ENCODE measurements around the gene MAPK13. TPM values are rescaled to one million over a fixed set of nuclear protein-coding genes. Genes with fewer than 3 reads are reported as not detected.

MAPK13 gene
- total RNA-seq, 1 donor from 2014 or later: 5.8 TPM

- H3K9me3 Mint-ChIP-seq (ENCODE audit: unreplicated experiment): peaks cover 21% of the 10 kb centered on the region
- peaks cover 38% of the 10 kb centered on the region for H3K36me3 Mint-ChIP-seq (ENCODE audit: low read depth, unreplicated experiment)
- no peaks in the 10 kb centered on the region for H3K27me3 Mint-ChIP-seq (ENCODE audit: low read depth, unreplicated experiment)
- H3K4me1 Mint-ChIP-seq (ENCODE audit: low read depth, unreplicated experiment): peaks cover 8% of the 10 kb centered on the region
- DNase-seq (ENCODE audit: low read depth): no peak
- Histone ChIP-seq H3K4me2 (ENCODE audit: low read length) (no peak overlapping the region), H3K4me1 (ENCODE audit: insufficient read depth, low read length) (no peaks in the 10 kb centered on the region), H3K27me3 (ENCODE audit: insufficient read depth, low read length) (no peaks in the 10 kb centered on the region), H3K27ac (ENCODE audit: low read depth, low read length) (no peak overlapping the region), H3K9ac (ENCODE audit: low read length) (no peak overlapping the region), H3K4me3 (ENCODE audit: insufficient read depth, low read depth, low read length) (no peak overlapping the region), H3K36me3 (ENCODE audit: insufficient read depth, low read length) (peaks cover 14% of the 10 kb centered on the region), H3K9me3 (ENCODE audit: insufficient read depth, low read depth, low read length) (no peaks in the 10 kb centered on the region), H3K79me2 (ENCODE audit: insufficient read depth, low read length) (no peaks in the 10 kb centered on the region), H4K20me1 (ENCODE audit: insufficient read depth, low read length) (no peaks in the 10 kb centered on the region), H2AFZ (ENCODE audit: low read depth, low read length) (no peak overlapping the region)
- no peak overlapping the region for H3K27ac Mint-ChIP-seq (ENCODE audit: unreplicated experiment)
- no peak overlapping the region for H3K4me3 Mint-ChIP-seq (ENCODE audit: unreplicated experiment)
- no peak for TF ChIP-seq EZH2 (IDR thresholded peaks at IDR 0.05; ENCODE audit: insufficient read depth, low read length)
- TF ChIP-seq, protein P1, sequence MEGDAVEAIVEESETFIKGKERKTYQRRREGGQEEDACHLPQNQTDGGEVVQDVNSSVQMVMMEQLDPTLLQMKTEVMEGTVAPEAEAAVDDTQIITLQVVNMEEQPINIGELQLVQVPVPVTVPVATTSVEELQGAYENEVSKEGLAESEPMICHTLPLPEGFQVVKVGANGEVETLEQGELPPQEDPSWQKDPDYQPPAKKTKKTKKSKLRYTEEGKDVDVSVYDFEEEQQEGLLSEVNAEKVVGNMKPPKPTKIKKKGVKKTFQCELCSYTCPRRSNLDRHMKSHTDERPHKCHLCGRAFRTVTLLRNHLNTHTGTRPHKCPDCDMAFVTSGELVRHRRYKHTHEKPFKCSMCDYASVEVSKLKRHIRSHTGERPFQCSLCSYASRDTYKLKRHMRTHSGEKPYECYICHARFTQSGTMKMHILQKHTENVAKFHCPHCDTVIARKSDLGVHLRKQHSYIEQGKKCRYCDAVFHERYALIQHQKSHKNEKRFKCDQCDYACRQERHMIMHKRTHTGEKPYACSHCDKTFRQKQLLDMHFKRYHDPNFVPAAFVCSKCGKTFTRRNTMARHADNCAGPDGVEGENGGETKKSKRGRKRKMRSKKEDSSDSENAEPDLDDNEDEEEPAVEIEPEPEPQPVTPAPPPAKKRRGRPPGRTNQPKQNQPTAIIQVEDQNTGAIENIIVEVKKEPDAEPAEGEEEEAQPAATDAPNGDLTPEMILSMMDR (IDR thresholded peaks at IDR 0.05; ENCODE audit: insufficient read depth, low read depth, low read length): no peak
- FAIRE-seq: no peak
These were observed 41.3 kb upstream of the MAPK13 start for GRCh38 chr6:36089048-36089447.

DNA sequence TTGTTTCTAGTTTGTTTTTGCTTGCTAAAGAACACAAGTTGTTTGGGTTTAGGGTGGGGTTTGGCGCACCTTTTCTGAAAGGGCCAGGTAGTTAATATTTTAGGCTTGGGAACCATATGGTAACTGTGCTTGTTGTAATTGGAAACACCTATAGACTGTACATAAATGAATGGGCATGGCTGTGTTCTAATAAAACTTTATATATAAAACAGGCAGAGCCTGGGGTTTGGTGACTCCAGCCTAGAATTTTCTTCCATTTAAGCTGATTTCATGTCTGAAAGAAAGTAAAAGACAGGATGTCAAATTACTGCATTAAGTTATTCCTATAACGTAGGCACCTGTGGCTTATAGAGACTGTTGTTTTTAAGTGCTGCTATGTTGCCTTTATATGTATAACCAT, 36.1 kb upstream of the MAPK13 start:
- Histone ChIP-seq H3K9ac (ENCODE audit: low read length) (no peak overlapping the region), H3K4me1 (ENCODE audit: insufficient read depth, low read length) (no peaks in the 10 kb centered on the region), H3K4me2 (ENCODE audit: low read length) (no peak overlapping the region), H4K20me1 (ENCODE audit: insufficient read depth, low read length) (peaks cover 10% of the 10 kb centered on the region), H3K27me3 (ENCODE audit: insufficient read depth, low read length) (no peaks in the 10 kb centered on the region), H3K4me3 (ENCODE audit: insufficient read depth, low read depth, low read length) (no peak overlapping the region), H2AFZ (ENCODE audit: low read depth, low read length) (no peak overlapping the region), H3K79me2 (ENCODE audit: insufficient read depth, low read length) (no peaks in the 10 kb centered on the region), H3K9me3 (ENCODE audit: insufficient read depth, low read depth, low read length) (no peaks in the 10 kb centered on the region), H3K36me3 (ENCODE audit: insufficient read depth, low read length) (peaks cover 28% of the 10 kb centered on the region), H3K27ac (ENCODE audit: low read depth, low read length) (no peak overlapping the region)
- Mint-ChIP-seq H3K4me1 (ENCODE audit: low read depth, unreplicated experiment) (peaks cover 8% of the 10 kb centered on the region), H3K9me3 (ENCODE audit: unreplicated experiment) (no peaks in the 10 kb centered on the region), H3K36me3 (ENCODE audit: low read depth, unreplicated experiment) (peaks cover 4% of the 10 kb centered on the region), H3K27me3 (ENCODE audit: low read depth, unreplicated experiment) (no peaks in the 10 kb centered on the region), H3K27ac (ENCODE audit: unreplicated experiment) (no peak overlapping the region), H3K4me3 (ENCODE audit: unreplicated experiment) (no peak overlapping the region)
- DNase-seq (ENCODE audit: low read depth): no peak
- TF ChIP-seq EZH2 (IDR thresholded peaks at IDR 0.05; ENCODE audit: insufficient read depth, low read length): no peak
- TF ChIP-seq, protein P1 (IDR thresholded peaks at IDR 0.05; ENCODE audit: insufficient read depth, low read depth, low read length): no peak
- FAIRE-seq: no peak

DNA sequence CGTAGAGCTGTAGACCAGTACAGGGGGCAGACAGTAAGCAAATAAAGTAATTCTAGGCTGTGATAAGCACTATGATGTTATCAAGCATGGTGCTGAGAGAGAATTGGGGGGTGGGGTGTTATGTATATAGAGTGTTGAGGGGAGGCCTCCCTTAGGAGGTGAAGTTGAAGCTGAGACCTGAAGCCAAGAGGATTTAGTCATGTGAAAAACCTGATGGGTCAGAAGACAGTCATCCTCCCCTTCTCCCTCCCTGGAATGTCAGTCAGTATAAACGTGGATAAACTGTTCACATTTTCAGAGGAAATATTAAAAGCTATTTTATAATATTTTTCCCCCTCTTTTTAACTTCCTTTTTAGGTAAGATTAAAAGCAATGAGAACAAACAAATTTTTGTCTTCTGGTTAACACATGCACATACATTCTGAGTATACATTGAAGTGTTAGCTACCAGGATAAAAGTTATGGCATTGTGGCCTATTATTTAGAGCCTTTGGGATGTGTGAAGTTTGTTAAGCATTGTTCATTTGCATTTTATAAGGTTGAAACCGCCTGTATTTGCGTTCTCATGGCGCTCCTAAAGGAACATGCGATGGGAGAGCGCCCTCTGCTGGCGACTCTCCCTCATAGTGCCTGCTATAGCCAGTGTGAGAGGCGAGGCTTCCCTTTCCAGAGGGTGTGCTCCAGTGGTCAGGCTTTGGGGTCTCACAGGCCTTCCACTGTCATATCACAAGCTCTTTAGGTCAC, 35.4 kb upstream of the MAPK13 start:
- H3K36me3 Mint-ChIP-seq (ENCODE audit: low read depth, unreplicated experiment): peaks cover 3% of the 10 kb centered on the region
- peak overlapping the region; percentile 46 for H3K4me3 Mint-ChIP-seq (ENCODE audit: unreplicated experiment)
- no peak overlapping the region for H3K27ac Mint-ChIP-seq (ENCODE audit: unreplicated experiment)
- no peaks in the 10 kb centered on the region for H3K9me3 Mint-ChIP-seq (ENCODE audit: unreplicated experiment)
- TF ChIP-seq EZH2 (IDR thresholded peaks at IDR 0.05; ENCODE audit: insufficient read depth, low read length): no peak
- TF ChIP-seq, protein P1 (IDR thresholded peaks at IDR 0.05; ENCODE audit: insufficient read depth, low read depth, low read length): peak; percentile 98
- H3K27me3 ChIP-seq (ENCODE audit: insufficient read depth, low read length): no peaks in the 10 kb centered on the region
- H4K20me1 ChIP-seq (ENCODE audit: insufficient read depth, low read length): peaks cover 10% of the 10 kb centered on the region
- H3K79me2 ChIP-seq (ENCODE audit: insufficient read depth, low read length): no peaks in the 10 kb centered on the region
- H3K9ac ChIP-seq (ENCODE audit: low read length): peak overlapping the region; percentile 18
- no peak for FAIRE-seq
- no peak overlapping the region for H3K4me3 ChIP-seq (ENCODE audit: insufficient read depth, low read depth, low read length)
- H3K36me3 ChIP-seq (ENCODE audit: insufficient read depth, low read length): peaks cover 28% of the 10 kb centered on the region
- H2AFZ ChIP-seq (ENCODE audit: low read depth, low read length): no peak overlapping the region
- DNase-seq (ENCODE audit: low read depth): peak; percentile 27
- peaks cover 13% of the 10 kb centered on the region for H3K4me1 Mint-ChIP-seq (ENCODE audit: low read depth, unreplicated experiment)
- H3K27ac ChIP-seq (ENCODE audit: low read depth, low read length): no peak overlapping the region
- no peaks in the 10 kb centered on the region for H3K4me1 ChIP-seq (ENCODE audit: insufficient read depth, low read length)
- H3K4me2 ChIP-seq (ENCODE audit: low read length): peak overlapping the region; percentile 17
- H3K27me3 Mint-ChIP-seq (ENCODE audit: low read depth, unreplicated experiment): no peaks in the 10 kb centered on the region
- H3K9me3 ChIP-seq (ENCODE audit: insufficient read depth, low read depth, low read length): no peaks in the 10 kb centered on the region
